GM18868 (cell line): ENCODE results near the gene TCF19.
"Not testable (repeated sequence)": the region's sequence is repeated elsewhere in the genome, so short reads cannot be mapped to it uniquely, and the experiment has no call there.

ENCODE experiments used
- ATAC-seq: cut with Tn5 transposase; IDR thresholded peaks from one replicate; pipeline ENCODE4 v1.9.1; 2021; ENCODE audit warnings: mild to moderate bottlenecking, moderate library complexity; ENCODE audit not compliant: unreplicated experiment

TCF19 gene

DNA sequence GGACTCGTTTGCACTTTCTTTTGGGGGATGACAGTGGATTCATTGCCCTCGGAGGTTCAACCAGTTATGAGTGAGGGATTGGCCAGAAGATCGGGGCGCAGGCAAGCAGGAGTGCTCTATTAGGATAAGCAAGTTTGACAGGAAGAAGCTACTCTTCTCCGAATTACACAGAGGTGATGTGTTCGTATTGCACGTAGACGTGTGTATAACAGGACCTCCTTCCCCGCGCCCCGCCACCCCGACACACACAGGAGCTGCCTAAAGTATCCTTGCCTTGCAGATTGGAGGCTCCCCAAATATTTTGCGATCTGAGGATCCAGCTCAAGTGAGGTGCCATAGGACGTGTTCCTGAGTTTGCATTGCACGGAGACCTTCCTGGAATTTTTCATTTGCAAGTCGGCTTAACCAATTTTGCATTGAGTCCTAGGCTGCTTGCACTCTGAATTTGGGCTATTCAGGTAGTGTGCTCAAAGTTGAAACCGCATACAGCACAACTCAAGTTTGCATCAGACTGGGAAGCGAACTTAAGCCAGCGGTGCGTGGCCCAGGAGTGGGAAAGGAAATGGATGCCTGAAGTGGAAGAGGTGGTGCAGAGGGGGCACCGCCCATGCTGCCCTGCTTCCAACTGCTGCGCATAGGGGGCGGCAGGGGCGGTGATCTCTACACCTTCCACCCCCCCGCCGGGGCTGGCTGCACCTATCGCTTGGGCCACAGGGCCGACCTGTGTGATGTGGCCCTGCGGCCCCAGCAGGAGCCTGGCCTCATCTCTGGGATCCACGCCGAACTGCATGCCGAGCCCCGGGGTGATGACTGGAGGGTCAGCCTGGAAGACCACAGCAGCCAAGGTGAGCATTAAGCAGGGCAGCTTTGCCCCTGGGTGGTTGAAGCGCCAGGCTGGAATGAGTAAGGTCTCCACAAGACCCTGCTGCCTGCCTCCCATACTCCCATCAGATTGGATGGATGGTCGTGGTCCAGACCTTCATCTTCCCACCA lies 770 bp downstream of the TCF19 start:
- no peak for ATAC-seq

DNA sequence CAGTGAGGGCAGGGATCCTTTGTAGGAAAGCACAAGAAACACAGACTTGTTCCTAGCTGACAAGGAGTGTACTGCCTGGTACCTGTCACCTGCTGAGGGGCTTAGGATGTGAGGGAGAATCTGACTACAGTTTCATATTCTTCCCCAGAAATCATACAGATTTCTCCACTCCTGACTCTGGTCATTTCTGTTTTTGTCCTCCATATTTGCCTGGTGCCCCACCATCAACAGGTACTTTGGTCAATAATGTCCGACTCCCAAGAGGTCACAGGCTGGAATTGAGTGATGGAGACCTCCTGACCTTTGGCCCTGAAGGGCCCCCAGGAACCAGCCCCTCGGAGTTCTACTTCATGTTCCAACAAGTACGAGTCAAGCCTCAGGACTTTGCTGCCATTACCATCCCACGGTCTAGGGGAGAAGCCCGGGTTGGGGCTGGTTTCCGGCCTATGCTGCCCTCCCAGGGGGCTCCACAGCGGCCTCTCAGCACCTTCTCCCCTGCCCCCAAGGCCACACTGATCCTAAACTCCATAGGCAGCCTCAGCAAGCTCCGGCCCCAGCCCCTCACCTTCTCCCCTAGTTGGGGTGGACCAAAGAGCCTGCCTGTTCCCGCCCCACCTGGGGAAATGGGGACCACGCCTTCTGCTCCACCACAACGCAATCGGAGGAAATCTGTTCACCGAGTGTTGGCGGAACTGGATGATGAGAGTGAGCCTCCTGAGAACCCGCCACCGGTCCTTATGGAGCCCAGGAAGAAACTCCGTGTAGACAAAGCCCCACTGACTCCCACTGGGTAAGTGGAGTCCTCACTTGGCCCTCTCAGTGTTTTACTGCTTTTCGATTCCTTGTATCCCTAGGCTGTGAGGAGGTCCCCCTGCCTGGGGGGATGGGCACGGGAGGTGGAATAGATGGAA lies 3.1 kb downstream of the TCF19 start:
- ATAC-seq: no peak

DNA sequence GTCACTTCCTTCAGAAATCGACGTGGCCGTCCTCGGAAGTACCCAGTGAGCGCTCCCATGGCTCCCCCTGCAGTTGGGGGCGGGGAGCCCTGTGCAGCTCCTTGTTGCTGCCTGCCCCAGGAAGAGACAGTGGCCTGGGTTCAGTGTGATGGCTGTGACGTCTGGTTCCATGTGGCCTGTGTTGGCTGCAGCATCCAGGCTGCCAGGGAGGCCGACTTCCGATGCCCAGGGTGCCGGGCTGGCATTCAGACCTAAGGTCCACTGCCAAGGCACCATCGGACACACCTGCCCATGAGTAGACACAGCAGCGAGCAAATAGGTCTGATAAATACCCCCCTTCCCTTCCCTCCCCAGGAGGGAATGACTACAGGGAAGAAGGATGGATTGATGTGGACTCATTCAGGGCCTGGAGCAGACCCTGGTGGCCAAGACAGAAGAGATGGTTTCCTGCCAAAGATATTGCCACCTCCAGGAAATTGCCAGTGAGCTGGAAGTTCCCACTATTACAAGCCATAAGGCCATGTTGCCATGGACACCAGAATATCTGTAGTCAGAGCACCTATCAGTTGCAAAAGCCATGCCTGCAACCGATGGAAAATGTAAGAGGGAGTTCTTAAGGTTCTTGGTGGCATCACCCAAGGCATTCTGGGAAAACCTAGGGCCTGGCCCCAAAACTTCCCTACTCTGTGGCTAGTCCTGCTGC lies 4.2 kb downstream of the TCF19 start:
- no peak for ATAC-seq

DNA sequence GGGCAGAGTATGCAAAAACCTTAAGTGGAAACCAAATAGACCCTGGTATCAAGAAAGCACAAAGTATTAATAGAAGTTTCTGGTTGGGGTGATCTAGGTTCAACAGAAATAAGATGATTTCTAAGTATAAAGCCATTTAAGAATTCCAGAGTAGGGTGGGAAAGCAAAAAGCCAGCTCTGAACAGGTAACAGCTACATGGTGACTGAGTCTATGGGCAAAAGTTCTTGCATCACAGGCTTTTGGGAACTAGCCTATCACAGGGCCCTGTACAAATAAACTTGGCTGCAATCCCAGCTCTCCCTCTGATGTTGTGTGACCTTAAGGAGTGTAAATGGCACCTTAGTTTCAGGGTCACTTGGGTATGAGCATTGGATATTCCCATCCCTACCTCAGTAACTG lies 5.5 kb downstream of the TCF19 start:
- no peak for ATAC-seq

DNA sequence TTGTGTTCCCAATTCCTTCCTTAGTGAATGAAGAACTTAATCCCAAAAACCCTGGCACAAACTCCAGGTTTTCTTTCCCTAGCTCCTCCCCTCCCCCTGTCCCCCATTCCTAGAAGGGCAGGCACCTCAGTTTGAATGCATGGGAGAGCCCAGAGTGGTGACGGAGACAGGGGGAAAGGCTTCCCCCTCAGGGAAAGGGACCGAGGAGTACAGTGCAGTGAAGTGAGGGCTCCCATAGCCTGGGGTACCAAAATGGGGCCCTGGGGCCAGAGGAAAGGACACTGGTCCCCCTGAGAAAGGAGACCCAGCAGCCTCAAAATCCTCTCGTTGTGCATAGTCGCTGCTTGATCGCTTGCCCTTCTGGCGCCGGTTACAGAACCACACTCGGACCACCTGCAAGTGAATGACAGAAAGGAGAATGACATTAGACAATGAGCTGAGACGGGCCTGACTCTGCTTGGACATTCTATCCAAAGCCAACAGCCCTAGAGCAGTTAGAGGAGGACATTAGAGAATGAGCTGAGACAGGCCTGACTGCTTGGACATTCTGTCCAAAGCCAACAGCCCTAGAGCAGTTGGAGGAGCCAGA lies 6.2 kb downstream of the TCF19 start:
- ATAC-seq: not testable (repeated sequence)

DNA sequence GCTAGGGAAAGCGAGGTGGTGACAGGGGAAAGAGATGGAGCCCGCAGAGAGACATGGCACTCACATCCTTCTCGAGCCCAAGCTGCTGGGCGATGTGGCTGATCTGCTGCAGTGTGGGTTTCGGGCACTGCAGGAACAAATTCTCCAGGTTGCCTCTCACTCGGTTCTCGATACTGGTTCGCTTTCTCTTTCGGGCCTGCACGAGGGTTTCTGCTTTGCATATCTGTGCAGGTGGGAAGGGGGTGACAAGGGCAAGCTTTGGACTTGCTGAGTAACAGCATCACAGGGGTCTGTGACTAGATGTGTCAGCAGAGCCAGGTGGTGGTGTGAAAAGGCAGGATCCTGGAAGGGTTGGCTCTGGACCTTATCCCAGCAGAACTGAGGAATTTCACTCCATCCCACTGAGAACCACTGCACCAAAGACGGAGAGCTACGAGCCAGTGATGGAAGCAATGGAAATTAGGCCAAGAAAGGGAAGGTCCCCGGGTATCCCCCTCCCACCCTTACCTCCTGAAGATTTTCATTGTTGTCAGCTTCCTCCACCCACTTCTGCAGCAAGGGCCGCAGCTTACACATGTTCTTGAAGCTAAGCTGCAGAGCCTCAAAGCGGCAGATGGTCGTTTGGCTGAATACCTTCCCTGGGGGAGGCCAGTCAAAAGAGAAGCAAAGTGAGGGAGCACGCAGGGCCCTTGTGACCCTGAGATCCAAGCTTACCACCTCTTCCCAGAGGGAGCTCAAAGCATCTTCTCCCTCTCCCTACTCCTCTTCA lies 6.9 kb downstream of the TCF19 start:
- ATAC-seq: peak; percentile 79

DNA sequence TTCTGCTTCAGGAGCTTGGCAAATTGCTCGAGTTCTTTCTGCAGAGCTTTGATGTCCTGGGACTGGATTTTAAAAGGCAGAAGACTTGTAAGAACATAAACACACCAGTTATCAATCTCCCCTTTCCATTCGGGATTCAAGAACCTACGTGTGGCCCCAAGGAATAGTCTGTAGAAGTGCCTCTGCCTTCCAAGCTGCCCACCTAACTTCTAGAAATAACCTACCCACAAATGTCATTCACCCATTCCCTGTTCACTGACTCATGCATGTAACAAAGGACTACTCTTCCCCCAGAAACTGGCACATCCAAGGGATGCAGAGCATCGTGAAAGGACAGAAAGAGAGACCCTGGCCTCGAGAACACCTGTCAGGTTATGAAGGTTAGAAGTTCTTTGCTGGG lies 7.6 kb downstream of the TCF19 start:
- no peak for ATAC-seq

DNA sequence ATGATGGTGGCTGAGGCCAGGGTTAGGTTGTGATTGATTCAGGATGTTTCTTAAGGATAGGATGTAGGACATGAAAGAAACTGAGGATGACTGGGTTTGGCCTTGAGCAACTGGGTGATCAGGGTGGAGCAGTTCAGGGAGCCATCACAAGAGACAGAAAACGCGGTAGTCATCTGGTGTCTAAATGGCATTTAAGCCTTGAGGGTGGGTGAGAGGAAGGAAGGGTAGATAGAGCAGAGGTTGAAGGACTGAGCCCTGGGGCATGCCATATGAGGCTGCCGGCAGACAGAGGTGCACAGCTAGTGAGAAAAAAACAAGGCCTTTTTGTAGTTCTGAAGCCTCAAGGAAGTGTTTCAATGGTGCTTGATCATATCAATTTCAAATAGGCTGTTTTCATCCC lies 10.2 kb downstream of the TCF19 start:
- ATAC-seq: no peak

DNA sequence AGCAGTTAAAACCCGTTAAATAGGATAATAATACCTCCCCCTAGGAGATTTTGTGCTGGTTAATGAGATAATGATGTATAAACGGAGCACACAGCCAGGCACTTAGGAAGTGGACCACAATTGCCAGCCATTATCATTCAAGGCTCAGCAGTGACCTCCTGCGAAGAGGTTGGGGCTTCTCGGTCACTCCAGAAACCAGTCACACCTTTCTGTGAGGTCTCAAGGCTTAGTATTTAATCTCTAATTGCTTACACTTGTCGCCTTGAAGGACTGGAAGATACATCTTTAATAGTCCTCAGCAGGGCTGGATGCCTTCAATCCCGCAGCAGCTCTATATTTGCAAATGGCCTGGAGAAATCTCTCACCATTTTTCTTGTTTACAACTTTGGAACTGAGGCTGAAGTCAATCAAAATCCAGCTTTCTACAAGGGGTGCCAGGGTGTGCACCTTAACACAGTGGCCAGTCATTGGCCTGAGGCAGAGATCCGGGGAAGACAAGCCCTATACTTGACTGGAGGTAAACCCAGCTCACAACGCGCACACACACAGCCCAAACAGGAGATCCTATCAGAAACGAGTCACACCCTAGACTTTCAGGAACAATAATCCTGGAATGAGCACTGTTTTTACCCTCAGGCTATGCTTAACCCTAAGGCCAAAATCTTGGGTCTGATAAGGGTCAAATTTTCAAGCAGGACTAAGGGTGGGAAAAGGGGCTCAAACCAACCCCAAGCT lies 10.9 kb downstream of the TCF19 start:
- ATAC-seq: no peak

DNA sequence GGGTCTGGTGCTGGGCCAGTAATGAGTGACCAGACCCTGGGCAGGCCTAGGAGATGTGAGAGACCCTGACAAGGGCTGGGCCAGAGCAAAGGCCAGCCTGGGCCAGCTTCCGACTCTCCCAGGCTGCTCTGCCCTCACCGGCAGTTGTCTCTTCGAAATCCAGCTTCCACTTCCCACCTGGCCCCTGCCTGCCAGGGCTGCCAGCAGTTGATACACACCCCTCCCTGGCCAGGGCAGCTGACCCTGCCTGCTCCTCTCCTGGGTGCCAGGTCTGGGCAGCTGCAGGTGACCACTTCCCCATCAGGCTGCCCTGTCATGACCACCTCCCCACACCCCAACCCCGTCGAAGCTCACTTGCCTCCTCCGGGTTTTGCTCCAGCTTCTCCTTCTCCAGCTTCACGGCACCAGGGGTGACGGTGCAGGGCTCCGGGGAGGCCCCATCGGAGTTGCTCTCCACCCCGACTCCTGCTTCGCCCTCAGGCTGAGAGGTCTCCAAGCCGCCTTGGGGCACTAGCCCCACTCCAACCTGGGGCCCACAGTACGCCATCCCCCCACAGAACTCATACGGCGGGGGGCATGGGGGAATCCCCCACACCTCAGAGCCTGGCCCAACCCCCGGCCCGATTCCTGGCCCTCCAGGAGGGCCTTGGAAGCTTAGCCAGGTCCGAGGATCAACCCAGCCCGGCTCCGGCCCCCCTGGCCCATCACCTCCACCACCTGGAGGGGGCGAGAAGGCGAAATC lies 11.6 kb downstream of the TCF19 start:
- not testable (repeated sequence) for ATAC-seq

DNA sequence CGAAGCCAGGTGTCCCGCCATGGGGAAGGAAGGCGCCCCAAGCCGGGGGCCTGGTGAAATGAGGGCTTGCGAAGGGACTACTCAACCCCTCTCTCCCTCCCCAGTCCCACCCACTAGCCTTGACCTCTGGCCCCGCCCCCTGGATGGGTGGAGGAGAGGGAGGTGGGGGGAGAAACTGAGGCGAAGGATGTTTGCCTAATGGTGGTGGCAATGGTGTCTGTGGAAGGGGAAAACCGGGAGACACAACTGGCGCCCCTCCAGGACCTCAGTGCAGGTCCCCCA lies 12.2 kb downstream of the TCF19 start, which contains the start of gene POU5F1:
POU5F1 (minus strand) TSS at position 83 of the 282 bp plus-strand sequence; CDS start at position 21, 62 bp downstream.
- ATAC-seq: no peak

DNA sequence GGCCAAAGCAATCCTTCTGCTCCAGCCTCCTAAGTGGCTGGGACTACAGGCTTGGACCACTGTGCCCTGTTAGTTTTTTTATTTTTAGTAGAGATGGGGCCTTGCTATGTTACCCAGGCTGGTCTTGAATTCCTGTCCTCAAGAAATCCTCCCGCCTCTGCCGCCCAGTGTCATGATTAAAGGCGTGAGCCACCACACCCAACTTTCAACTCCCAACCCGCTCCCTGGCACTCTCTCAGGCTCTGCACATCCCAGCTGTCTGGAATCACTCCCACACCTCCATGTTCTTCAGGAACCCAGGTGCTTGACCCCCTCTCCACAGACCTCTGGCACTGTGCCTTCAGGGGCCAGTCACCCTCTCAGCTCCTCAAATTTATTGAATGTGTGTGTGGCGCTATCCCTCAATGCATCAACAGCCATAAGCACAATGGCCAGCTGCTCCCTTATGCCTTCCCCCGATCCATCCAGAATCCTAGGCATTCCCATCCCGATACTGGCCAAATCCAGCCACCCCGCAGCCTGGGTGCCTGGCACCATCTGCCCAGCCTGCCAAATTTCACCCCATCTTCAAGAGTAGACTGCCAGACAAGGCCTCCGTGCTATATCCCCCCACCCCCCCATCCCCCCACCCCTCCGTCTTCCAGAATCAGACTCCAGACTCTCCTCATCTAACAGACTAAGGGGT lies 12.7 kb downstream of the TCF19 start:
- no peak for ATAC-seq

DNA sequence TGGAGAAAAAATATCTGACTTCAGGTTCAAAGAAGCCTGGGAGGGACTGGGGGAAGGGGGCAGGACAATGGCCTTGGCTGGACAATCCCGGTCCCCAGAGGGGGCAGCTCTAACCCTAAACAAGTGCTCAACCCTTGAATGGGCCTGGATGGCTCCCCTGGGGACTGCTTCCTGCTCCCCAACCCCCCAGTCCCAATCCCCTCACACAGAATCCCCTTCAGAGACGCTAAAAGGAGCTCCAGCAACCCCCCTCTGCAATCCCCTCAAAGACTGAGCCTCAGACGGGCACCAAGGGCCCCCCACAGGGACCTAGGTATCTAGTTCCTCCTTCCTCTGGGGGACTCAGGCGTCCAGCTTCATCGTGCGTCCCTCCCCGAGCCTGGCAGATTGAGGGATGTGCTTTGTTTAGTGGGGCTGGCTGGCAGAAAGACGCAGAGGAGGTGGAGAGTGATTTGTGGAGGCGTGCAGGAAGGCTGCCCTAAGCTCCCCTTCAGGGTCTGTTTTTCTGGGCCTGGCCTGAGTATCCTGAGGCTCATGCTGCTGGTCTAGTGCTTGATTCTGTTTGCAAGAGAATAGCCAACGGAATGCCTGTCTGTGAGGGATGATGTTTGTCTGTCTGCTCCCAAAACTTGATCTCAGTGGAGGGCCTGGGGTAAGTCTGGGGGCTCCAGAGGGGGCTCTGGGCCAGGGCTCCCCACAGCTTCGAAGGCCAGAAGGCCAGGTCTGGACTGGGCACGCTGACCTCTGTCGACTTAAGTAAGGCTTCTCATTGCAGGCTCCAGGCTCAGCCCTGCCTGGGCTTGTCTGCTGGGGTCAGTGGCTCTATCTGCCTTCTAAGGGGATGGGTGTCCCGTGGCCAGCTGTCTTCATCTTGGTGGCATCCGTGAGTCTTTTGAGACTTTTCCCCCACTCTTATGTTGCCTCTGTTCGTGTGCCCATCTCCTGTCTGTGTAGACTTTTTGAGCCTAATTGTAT lies 13.8 kb downstream of the TCF19 start:
- ATAC-seq: no peak

DNA sequence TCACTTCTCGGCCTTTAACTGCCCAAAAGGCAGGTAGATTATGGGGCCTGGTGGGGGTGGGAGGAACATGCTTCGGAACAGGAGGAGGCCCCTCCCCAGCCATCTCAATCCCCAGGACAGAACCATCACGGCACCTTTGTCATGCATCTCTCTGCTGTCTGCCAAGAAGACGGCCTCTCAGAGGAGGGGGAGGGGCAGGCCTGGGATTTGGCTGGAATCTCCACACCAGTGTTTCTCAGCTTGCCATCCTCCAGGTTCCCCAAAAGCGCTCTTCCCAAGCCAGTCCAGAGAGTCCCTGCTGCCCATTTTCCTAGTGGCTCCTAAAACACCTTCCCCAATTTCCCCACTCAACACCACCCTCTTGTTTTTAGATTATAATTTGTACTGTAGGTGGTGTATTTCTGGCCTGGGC lies 14.6 kb downstream of the TCF19 start:
- ATAC-seq: no peak

DNA sequence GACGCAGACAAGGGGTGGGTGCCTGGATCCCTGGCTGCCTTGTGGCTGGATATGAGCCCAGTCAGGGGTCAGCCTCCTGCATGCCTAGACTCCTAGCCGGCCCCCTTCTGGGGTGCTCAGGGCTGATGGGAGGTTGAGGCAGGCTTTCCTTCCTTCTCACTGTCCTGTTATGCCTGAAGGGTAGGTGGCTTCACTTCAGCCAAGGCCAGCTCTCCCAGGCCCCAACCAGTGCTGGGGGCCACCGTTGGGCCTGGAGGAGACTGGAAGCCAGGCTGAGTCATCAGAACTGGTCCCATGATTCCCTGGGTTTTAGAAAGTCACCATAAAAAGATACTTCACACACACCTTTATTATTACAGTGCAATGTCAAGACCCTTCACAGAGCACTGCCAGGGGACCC lies 15.0 kb downstream of the TCF19 start:
- ATAC-seq: no peak

DNA sequence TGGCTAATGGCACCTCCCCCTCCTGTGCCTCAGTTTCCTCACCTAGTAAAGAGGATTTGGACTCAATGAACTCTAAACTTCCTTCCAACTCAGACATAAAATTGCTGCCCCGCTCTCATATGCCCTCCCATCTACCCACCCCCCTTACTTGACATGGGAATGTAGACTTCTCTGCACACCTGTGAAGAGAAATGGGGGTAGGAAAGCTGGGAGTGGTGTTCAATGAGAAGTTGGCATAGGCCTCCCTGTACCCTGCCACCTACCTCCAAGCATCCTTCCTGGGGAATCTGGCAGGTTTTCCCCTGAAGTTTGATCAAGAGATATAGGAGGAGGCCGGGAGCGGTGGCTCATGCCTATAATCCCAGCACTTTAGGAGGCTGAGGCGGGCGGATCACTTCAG lies 16.0 kb downstream of the TCF19 start:
- ATAC-seq: no peak

DNA sequence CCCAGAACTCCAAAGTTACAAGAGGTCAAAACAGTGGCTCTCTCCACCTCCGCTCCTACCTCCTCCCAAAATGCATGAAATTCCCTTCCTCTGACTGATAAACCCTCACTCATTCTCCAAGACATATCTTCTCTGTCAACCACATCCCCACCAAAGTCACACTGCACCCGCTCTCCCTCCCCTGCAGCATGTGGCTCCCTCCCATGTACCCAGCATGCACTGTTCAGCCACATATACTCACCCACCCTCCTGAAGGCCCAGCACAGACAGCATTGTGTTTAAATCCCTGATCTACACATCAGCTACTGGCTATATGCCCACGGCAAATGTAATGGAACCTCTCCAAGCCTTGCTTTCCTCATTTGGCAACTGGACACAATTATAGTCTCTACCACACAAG lies 17.6 kb downstream of the TCF19 start:
- ATAC-seq: no peak
